LNCAP (cell line): ENCODE data around the gene SLF1.

Experiments
- CTCF ChIP-seq: fragments of 450-650 bp; IDR thresholded peaks from 2 replicates; pipeline ENCODE4 v1.5.1; 2017; ENCODE audit warnings: mild to moderate bottlenecking

The SLF1 gene

DNA sequence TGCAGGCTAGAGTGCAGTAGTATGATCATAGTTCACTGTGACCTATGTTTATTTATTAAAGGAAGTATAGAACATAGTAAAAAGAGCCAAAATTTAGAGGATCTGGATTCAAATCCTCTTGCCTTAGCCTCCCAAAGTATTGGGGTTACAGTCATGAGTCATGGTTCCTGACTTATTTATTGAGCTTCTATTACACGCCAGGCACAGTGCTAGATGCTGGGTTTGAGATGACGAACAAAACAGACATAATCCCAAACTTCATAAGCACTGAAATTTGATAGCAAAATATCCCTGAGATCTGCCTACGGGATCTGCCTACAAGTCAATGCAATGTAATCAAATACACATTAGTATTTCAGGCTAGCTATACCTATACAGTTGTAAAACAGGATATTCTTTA, 2.6 kb upstream of the SLF1 start:
- TF ChIP-seq CTCF = no peak

DNA sequence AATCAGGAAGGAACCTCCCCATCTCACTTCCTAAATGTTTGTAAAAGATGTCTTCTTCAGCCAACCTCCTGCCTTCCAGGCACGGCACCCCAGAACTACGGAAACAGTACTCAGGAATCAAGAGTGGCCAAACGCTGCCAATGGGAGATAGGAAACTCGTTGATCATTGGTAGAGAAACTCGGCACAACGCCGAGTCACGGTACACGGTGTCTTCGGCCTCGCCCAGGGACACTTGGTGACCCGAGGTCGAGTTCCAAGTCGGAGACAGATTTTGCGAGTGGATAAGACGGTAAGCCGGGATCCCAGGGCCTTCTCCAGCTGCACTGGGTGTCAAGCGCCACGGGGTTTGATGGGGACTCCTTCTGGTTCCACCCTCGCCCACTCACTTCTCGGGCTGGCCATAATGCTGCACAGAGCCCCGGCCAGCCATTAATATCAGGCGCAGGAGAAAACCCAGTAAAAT, 408 bp upstream of the SLF1 start:
- no peak for TF ChIP-seq CTCF

GRCh38 chr5:94620256-94620655, 1.8 kb downstream of the SLF1 start:
- TF ChIP-seq CTCF = no peak

DNA sequence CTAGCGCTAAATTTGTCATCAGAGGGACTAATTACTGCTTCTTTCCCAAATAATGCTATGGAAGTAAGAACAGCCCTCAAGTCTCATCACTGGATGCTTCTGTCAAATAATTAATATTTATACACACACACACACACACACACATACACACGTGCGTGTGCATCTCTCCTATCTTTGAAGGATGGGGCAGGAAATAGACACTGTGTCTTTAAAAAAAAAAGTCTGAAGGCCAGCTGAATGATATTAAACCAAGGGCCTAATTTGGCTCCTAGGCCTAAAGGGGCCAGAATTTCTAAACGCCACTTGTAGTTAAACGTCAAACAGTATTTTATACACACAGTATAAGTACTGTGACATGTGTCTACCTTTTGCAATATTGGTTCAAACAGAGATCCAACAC, 3.3 kb downstream of the SLF1 start:
- TF ChIP-seq CTCF = no peak

- no peak for TF ChIP-seq CTCF
Observed at GRCh38 chr5:94623011-94623410, 4.5 kb downstream of the SLF1 start.

- no peak for TF ChIP-seq CTCF
Observed at GRCh38 chr5:94623877-94624276, 5.4 kb downstream of the SLF1 start.

- TF ChIP-seq CTCF = no peak
Observed at GRCh38 chr5:94627191-94627590, 8.7 kb downstream of the SLF1 start.

GRCh38 chr5:94632024-94632423, 13.6 kb downstream of the SLF1 start:
- TF ChIP-seq CTCF = no peak
